Liver (tissue), 9 donors: Measurements from ENCODE around the gene SAMD8. TPM values are rescaled to one million over a fixed set of nuclear protein-coding genes. Genes with fewer than 3 reads are reported as not detected.
"Not testable (repeated sequence)": the region's sequence is repeated elsewhere in the genome, so short reads cannot be mapped to it uniquely, and the experiment has no call there.

Experiments
- DNase-seq: peaks from one replicate; pipeline ENCODE4 v3.0.0-alpha.2; 2017; ENCODE audit warnings: low spot score
- H3K27ac ChIP-seq, 2 donors: one replicate each; pipeline ENCODE4 v1.7.0; 2013; ENCODE audit warnings: inconsistent platforms in 2 of 2, low read length in 2 of 2, control low read depth in 1 of 2, low read depth in 1 of 2, mild to moderate bottlenecking in 1 of 2
- H3K27me3 ChIP-seq, 4 donors: one replicate each; pipeline versions ENCODE4 v1.6.1 to v1.7.0; 2013; ENCODE audit warnings: low read length in 3 of 4, inconsistent platforms in 1 of 4, mild to moderate bottlenecking in 1 of 4, moderate library complexity in 1 of 4; ENCODE audit not compliant: control insufficient read depth in 4 of 4, insufficient read depth in 4 of 4
- H3K36me3 ChIP-seq, 4 donors: one replicate each; pipeline versions ENCODE4 v1.6.1 to v1.7.0; 2013; ENCODE audit warnings: low read length in 3 of 4, mild to moderate bottlenecking in 3 of 4, low read depth in 1 of 4, moderate library complexity in 1 of 4; ENCODE audit not compliant: control insufficient read depth in 4 of 4, insufficient read depth in 3 of 4
- H3K4me1 ChIP-seq, 4 donors: one replicate each; pipeline versions ENCODE4 v1.6.1 to v1.7.0; 2013; ENCODE audit warnings: low read length in 3 of 4, mild to moderate bottlenecking in 3 of 4, moderate library complexity in 1 of 4; ENCODE audit not compliant: control insufficient read depth in 4 of 4, insufficient read depth in 4 of 4
- H3K4me3 ChIP-seq, 3 donors: one replicate each; pipeline versions ENCODE4 v1.6.1 to v1.7.0; 2013; ENCODE audit warnings: low read length in 3 of 3, control low read depth in 1 of 3, low read depth in 1 of 3, mild to moderate bottlenecking in 1 of 3
- H3K9ac ChIP-seq, 2 donors: one replicate each; pipeline ENCODE4 v1.7.0; 2013; ENCODE audit warnings: low read length in 2 of 2, mild to moderate bottlenecking in 2 of 2, moderate library complexity in 2 of 2, control low read depth in 1 of 2, low read depth in 1 of 2
- H3K9me3 ChIP-seq, 4 donors: one replicate each; pipeline versions ENCODE4 v1.6.1 to v1.7.0; 2013; ENCODE audit warnings: low read length in 3 of 4; ENCODE audit not compliant: control insufficient read depth in 4 of 4
- CTCF ChIP-seq: fragments of 150-350 bp; IDR thresholded peaks from 2 replicates; pipeline ENCODE4 v1.5.1; 2017; ENCODE audit warnings: improper control_type of control experiment, low read depth, low read length; ENCODE audit not compliant: missing input control
- EGR1 ChIP-seq, 2 donors: IDR thresholded peaks; 2 replicates each; pipeline ENCODE4 v1.6.1; 2016 to 2018; ENCODE audit warnings: antibody characterized with exemption in 2 of 2, low read depth in 2 of 2
- HNF4G ChIP-seq: IDR thresholded peaks from 2 replicates; pipeline ENCODE4 v1.6.1; 2016; ENCODE audit warnings: antibody characterized with exemption
- JUND ChIP-seq, 2 donors: IDR thresholded peaks; 2 replicates each; pipeline ENCODE4 v1.6.1; 2016; ENCODE audit warnings: antibody characterized with exemption in 2 of 2
- MAX ChIP-seq: IDR thresholded peaks from 2 replicates; pipeline ENCODE4 v1.6.1; 2016; ENCODE audit warnings: antibody characterized with exemption
- NR2F2 ChIP-seq: IDR thresholded peaks from 2 replicates; pipeline ENCODE4 v1.6.1; 2016; ENCODE audit warnings: antibody characterized with exemption
- RAD21 ChIP-seq, 2 donors: IDR thresholded peaks; 2 replicates each; pipeline ENCODE4 v1.6.1; 2016; ENCODE audit warnings: antibody characterized with exemption in 2 of 2, mild to moderate bottlenecking in 2 of 2
- REST ChIP-seq: IDR thresholded peaks from 2 replicates; pipeline ENCODE4 v1.6.1; 2016; ENCODE audit warnings: antibody characterized with exemption, mild to moderate bottlenecking
- SP1 ChIP-seq: IDR thresholded peaks from 2 replicates; pipeline ENCODE4 v1.6.1; 2018; ENCODE audit warnings: antibody characterized with exemption, mild to moderate bottlenecking
- WGBS: extraction: QIAGEN DNeasy Blood & Tissue Kit; methylation state at CpG from one replicate; pipeline ENCODE4 v1.1.7; 2013; 5-methylcytosine and 5-hydroxymethylcytosine counted together
- polyA plus RNA-seq, 2 donors: library from polyadenylated mRNA; stranded (reverse) in 1 of 2; unstranded in 1 of 2; fragments of 200-250 nt in 1 of 2; fragments of >200 nt in 1 of 2; fragmentation: Nextera tagmentation in 1 of 2; extraction: Ambion mirVana in 1 of 2; gene quantifications; one replicate each; pipeline versions ENCODE4 v1.2.1 to v1.2.3, GENCODE V29; 2013 to 2015
- total RNA-seq, 2 donors: library from RNA; depleted of rRNA; stranded (reverse); fragments of >200 nt; gene quantifications; one replicate each; pipeline ENCODE4 v1.2.3, GENCODE V29; 2014
- donor health status: healthy.
- donor health status: healthy.
- donor health status: healthy.
- donor health status: healthy.
- donor health status: healthy.

Gene SAMD8
- total and polyA plus RNA-seq, 4 donors: 2.8 to 10.3 (median 4.1) TPM

- H3K9ac ChIP-seq: no peak overlapping the region
- no peaks in the 10 kb centered on the region for H3K27me3 ChIP-seq
- no peak overlapping the region for H3K27ac ChIP-seq
- H3K4me3 ChIP-seq: no peak overlapping the region
- H3K4me1 ChIP-seq: peaks cover 6 to 24% (median 17%) of the 10 kb centered on the region in 4 donors
- TF ChIP-seq RAD21 (IDR thresholded peaks at IDR 0.05) (peak; percentile 80 to 86), CTCF (peak; percentile 64), EGR1 (IDR thresholded peaks at IDR 0.05; ENCODE audit: low read depth in 2 of 2) (no peak)
- no peaks in the 10 kb centered on the region for H3K9me3 ChIP-seq
- 68% methylated on average over 3 of the region's 3 CpGs for WGBS
- DNase-seq: peak; percentile 41
- H3K36me3 ChIP-seq: no peaks in the 10 kb centered on the region
These were observed 76.5 kb downstream of the SAMD8 start for GRCh38 chr10:75187961-75188426.

GRCh38 chr10:75188522-75188921 lies 77.1 kb downstream of the SAMD8 start:
- not testable (repeated sequence) for H3K27me3 ChIP-seq, H3K4me3 ChIP-seq, H3K9me3 ChIP-seq, DNase-seq, H3K36me3 ChIP-seq, H3K9ac ChIP-seq, H3K27ac ChIP-seq
- peaks cover 6 to 24% (median 17%) of the 10 kb centered on the region in 4 donors for H3K4me1 ChIP-seq
- WGBS: 81% methylated on average over 9 of the region's 9 CpGs

- no peaks in the 10 kb centered on the region for H3K36me3 ChIP-seq
- WGBS: 95% methylated on average over 12 of the region's 12 CpGs
- H3K4me3 ChIP-seq: no peak overlapping the region
- H3K27ac ChIP-seq: no peak overlapping the region
- H3K9me3 ChIP-seq: no peaks in the 10 kb centered on the region
- no peak for DNase-seq
- H3K27me3 ChIP-seq: no peaks in the 10 kb centered on the region
- TF ChIP-seq JUND (IDR thresholded peaks at IDR 0.05) (no peak), HNF4G (no peak), MAX (no peak), NR2F2 (no peak), SP1 (no peak), REST (no peak)
- no peak overlapping the region for H3K9ac ChIP-seq
- H3K4me1 ChIP-seq: peaks cover 6 to 24% (median 17%) of the 10 kb centered on the region in 4 donors
These were observed 78.0 kb downstream of the SAMD8 start for GRCh38 chr10:75189266-75190096.
